ENCODE results near the gene MED25. TPM values are rescaled to one million over a fixed set of nuclear protein-coding genes. Genes with fewer than 3 reads are reported as not detected.

MED25 gene
- total RNA-seq, 1 donor from 2014 or later, result 85.4 TPM

DNA sequence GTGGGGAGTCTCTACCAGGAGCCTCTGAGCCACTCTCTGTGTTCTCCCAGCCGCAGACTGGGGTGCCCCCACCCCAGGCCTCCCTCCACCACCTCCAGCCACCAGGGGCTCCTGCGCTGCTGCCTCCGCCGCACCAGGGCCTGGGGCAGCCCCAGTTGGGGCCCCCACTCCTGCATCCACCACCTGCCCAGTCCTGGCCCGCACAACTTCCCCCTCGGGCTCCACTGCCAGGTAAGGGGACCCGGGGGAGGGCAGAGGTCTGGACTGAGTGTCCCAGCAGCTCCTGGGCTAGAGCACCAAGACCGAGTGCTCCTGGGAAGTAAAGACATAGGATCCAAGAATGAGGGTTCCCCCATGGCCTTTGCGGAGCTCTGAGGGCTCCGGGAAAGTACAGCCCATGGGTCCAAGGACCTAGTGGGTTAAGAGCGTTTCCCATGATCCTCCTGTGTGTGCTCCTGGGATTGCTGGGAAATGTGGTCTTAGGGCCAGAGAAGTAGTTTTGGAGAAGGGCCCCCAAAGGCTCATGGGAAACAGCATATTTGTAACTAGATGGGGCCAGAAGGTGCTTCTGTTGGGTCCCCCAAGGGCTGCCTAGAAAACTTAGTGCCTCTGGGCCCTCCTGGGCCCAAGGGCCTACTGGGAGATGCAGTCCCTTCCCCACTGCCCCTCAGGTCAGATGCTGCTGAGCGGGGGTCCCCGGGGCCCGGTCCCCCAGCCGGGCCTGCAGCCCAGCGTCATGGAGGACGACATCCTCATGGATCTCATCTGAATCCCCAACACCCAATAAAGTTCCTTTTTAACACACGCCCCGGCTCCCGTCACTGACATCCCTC is 18.3 kb downstream of the MED25 start:
- Mint-ChIP-seq H3K36me3 (ENCODE audit: low read depth) (peaks cover 23% of the 10 kb centered on the region), H3K27me3 (ENCODE audit: low read depth) (no peaks in the 10 kb centered on the region)
- no peak for DNase-seq (ENCODE audit: low read depth, low spot score)

DNA sequence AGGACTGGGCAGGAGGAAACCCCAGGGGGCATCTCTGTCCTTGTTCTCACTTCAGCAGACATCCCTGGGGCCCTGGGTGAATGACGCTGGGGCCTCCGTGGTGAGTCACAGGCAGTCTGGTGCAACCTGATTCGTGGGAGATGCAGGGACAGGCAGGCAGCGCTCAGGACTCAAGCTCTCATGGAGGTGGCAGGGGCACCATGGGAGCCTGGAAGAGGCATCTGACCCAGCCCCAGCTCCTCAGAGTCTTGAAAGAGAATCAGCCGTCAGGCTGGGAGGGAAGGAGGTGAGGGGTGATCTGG is 18.9 kb downstream of the MED25 start:
- Mint-ChIP-seq H3K27ac (ENCODE audit: unreplicated experiment) (peak overlapping the region; percentile 35), H3K36me3 (ENCODE audit: low read depth) (peaks cover 23% of the 10 kb centered on the region), H3K9me3 (no peaks in the 10 kb centered on the region), H3K4me1 (peaks cover 5% of the 10 kb centered on the region), H3K4me3 (no peak overlapping the region), H3K27me3 (ENCODE audit: low read depth) (no peaks in the 10 kb centered on the region)
- no peak for DNase-seq (ENCODE audit: low read depth, low spot score)
- TF ChIP-seq, protein P1, sequence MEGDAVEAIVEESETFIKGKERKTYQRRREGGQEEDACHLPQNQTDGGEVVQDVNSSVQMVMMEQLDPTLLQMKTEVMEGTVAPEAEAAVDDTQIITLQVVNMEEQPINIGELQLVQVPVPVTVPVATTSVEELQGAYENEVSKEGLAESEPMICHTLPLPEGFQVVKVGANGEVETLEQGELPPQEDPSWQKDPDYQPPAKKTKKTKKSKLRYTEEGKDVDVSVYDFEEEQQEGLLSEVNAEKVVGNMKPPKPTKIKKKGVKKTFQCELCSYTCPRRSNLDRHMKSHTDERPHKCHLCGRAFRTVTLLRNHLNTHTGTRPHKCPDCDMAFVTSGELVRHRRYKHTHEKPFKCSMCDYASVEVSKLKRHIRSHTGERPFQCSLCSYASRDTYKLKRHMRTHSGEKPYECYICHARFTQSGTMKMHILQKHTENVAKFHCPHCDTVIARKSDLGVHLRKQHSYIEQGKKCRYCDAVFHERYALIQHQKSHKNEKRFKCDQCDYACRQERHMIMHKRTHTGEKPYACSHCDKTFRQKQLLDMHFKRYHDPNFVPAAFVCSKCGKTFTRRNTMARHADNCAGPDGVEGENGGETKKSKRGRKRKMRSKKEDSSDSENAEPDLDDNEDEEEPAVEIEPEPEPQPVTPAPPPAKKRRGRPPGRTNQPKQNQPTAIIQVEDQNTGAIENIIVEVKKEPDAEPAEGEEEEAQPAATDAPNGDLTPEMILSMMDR (conservative IDR thresholded peaks at IDR 0.05), result no peak

More for the DNA sequence above, 18.3 kb downstream of the MED25 start:
- no peaks in the 10 kb centered on the region for H3K9me3 Mint-ChIP-seq
- TF ChIP-seq, protein P1 (conservative IDR thresholded peaks at IDR 0.05), result no peak
- H3K4me3 Mint-ChIP-seq, result no peak overlapping the region
- H3K4me1 Mint-ChIP-seq, result peaks cover 5% of the 10 kb centered on the region
- H3K27ac Mint-ChIP-seq (ENCODE audit: unreplicated experiment), result no peak overlapping the region

DNA sequence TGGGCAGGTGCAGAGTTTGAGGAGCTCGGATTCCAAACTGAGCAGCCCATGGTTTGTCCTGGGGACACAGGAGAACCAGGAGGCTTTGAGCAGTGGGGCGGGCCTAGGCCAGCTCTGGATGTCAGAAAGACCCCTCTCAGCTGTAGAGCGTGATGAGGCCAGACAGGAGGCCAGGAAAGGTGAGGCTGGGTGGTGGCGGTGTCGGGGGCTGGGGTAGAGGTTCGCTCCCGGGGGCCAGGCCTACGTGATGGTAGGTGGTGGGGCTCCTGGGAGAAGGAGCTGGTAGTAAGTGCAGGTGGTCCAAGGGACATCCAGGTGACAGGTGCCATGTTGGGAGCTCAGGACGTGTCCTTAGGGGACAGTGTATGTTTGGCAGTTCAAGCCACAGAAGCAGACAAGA is 19.3 kb downstream of the MED25 start:
- Mint-ChIP-seq H3K36me3 (ENCODE audit: low read depth) (peaks cover 23% of the 10 kb centered on the region), H3K27me3 (ENCODE audit: low read depth) (no peaks in the 10 kb centered on the region), H3K4me3 (no peak overlapping the region), H3K27ac (ENCODE audit: unreplicated experiment) (peak overlapping the region; percentile 35), H3K9me3 (no peaks in the 10 kb centered on the region), H3K4me1 (peaks cover 5% of the 10 kb centered on the region)
- TF ChIP-seq, protein P1 (conservative IDR thresholded peaks at IDR 0.05), result no peak
- DNase-seq (ENCODE audit: low read depth, low spot score), result no peak

- Mint-ChIP-seq H3K4me1 (peaks cover 5% of the 10 kb centered on the region), H3K27me3 (ENCODE audit: low read depth) (no peaks in the 10 kb centered on the region), H3K9me3 (no peaks in the 10 kb centered on the region), H3K4me3 (no peak overlapping the region), H3K27ac (ENCODE audit: unreplicated experiment) (no peak overlapping the region), H3K36me3 (ENCODE audit: low read depth) (peaks cover 23% of the 10 kb centered on the region)
- TF ChIP-seq, protein P1 (conservative IDR thresholded peaks at IDR 0.05), result no peak
- DNase-seq (ENCODE audit: low read depth, low spot score), result no peak
Measured at GRCh38 chr19:49838885-49839588, 20.9 kb downstream of the MED25 start.

DNA sequence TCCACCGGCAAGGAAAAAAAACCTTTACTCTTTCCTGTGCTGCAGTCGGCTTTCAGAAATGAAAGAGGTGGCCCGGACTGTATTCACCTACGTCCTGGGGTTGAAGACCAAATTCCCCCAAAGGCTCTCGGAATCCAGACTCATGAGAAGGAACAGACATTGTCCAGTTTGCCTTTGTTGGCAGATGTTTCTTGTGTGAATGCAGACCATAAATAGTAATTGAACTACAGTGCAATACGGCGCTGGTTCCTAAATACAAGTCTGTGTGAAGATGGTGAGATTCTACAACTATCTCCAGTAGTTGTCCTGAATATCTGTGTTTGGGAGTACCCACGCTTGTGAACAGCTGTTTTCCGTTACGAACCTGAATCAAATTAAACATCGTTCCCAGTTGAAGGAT is 21.6 kb downstream of the MED25 start:
- TF ChIP-seq, protein P1 (conservative IDR thresholded peaks at IDR 0.05), result no peak
- Mint-ChIP-seq H3K36me3 (ENCODE audit: low read depth) (peaks cover 21% of the 10 kb centered on the region), H3K27ac (ENCODE audit: unreplicated experiment) (no peak overlapping the region), H3K27me3 (ENCODE audit: low read depth) (no peaks in the 10 kb centered on the region), H3K4me3 (no peak overlapping the region), H3K9me3 (no peaks in the 10 kb centered on the region), H3K4me1 (peaks cover 5% of the 10 kb centered on the region)
- no peak for DNase-seq (ENCODE audit: low read depth, low spot score)
